A673 (cell line): ENCODE results near the gene NR2F1. TPM values are rescaled to one million over a fixed set of nuclear protein-coding genes. Genes with fewer than 3 reads are reported as not detected.

Experiments
- BruUV-seq: library from RNA; stranded (reverse); fragments of 400-500 nt; replicated peaks from 2 replicates; lab custom pipeline; 2021; lab: Mats Ljungman, UMichigan
- CTCF ChIA-PET: fragments of 300-600 bp; sonication (Branson Sonifier 250); formaldehyde crosslinking; loops from one replicate; lab custom pipeline; 2022; ENCODE audit warnings: antibody characterized with exemption; lab: Charles Lee
- POLR2A ChIA-PET: fragments of 300-600 bp; sonication (Branson Sonifier 250); formaldehyde crosslinking; loops from one replicate; lab custom pipeline; 2022; ENCODE audit warnings: antibody characterized with exemption; ENCODE audit not compliant: low non-redundant PET; lab: Charles Lee
- DNase-seq: peaks from one replicate; pipeline ENCODE4 v3.0.0-alpha.2; 2015; ENCODE audit warnings: low spot score
- H3K27ac ChIP-seq: fragments of 200-600 bp; sonication (generic); 2 replicates; pipeline ENCODE4 v1.5.1; 2016; ENCODE audit warnings: mixed run types, low read depth, mild to moderate bottlenecking, mixed read lengths, antibody characterized with exemption, low read length; ENCODE audit not compliant: poor library complexity, severe bottlenecking
- H3K27me3 ChIP-seq: fragments of 200-600 bp; sonication (generic); replicated peaks from 2 replicates; pipeline ENCODE4 v1.6.1; 2017; ENCODE audit warnings: mixed run types, low read depth, mild to moderate bottlenecking, mixed read lengths, antibody characterized with exemption, low read length; ENCODE audit not compliant: insufficient read depth, poor library complexity
- H3K36me3 ChIP-seq: fragments of 200-600 bp; sonication (generic); 2 replicates; pipeline ENCODE4 v1.6.1; 2016; ENCODE audit warnings: mixed run types, mild to moderate bottlenecking, mixed read lengths, antibody characterized with exemption, low read length; ENCODE audit not compliant: insufficient read depth, poor library complexity, severe bottlenecking
- H3K4me1 ChIP-seq: fragments of 200-600 bp; sonication (generic); 2 replicates; pipeline ENCODE4 v1.6.1; 2017; ENCODE audit warnings: mixed run types, mild to moderate bottlenecking, mixed read lengths, antibody characterized with exemption, low read length; ENCODE audit not compliant: insufficient read depth, poor library complexity, severe bottlenecking
- H3K4me3 ChIP-seq: fragments of 200-600 bp; sonication (generic); 2 replicates; pipeline ENCODE4 v1.5.1; 2016; ENCODE audit warnings: low read depth, mixed run types, mild to moderate bottlenecking, mixed read lengths, low read length; ENCODE audit not compliant: poor library complexity, severe bottlenecking
- H3K9me3 ChIP-seq: fragments of 200-600 bp; sonication (generic); 2 replicates; pipeline ENCODE4 v1.6.1; 2016; ENCODE audit warnings: mixed run types, low read depth, mild to moderate bottlenecking, mixed read lengths, antibody characterized with exemption, low read length; ENCODE audit not compliant: poor library complexity, severe bottlenecking
- CTCF ChIP-seq: fragments of 300-800, 200-600 bp; sonication (generic); conservative IDR thresholded peaks from 2 replicates; pipeline ENCODE4 v1.5.1; 2017; ENCODE audit warnings: low read depth, mild to moderate bottlenecking, antibody characterized with exemption, low read length, moderate library complexity, mixed read lengths
- EZH2 ChIP-seq: fragments of 200-600 bp; sonication (generic); IDR thresholded peaks from 2 replicates; pipeline ENCODE4 v1.6.1; 2017; ENCODE audit warnings: borderline replicate concordance, low read depth, mild to moderate bottlenecking, mixed read lengths, antibody characterized with exemption, low read length; ENCODE audit not compliant: poor library complexity, severe bottlenecking
- intact Hi-C: fragments of 100-400 bp; cut with micrococcal nuclease; formaldehyde crosslinking; loops from one replicate; pipeline ENCODE4 v1.10.0; 2022; ENCODE audit not compliant: unreplicated experiment
- total RNA-seq: library from RNA; stranded (reverse); gene quantifications from 2 replicates; pipeline ENCODE4 v1.2.3, GENCODE V29; 2021

Gene NR2F1
- total RNA-seq, 1 experiment from 2014 or later, result 3.0 TPM

GRCh38 chr5:93596676-93597490, 13.9 kb downstream of the NR2F1 start:
- TF ChIP-seq CTCF, result no peak
- TF ChIP-seq EZH2, result no peak
- CTCF ChIA-PET, result no interaction called here
- H3K9me3 ChIP-seq, result no peaks in the 10 kb centered on the region
- no TSS peak for BruUV-seq
- POLR2A ChIA-PET, result no interaction called here
- no peaks in the 10 kb centered on the region for H3K4me1 ChIP-seq
- H3K27ac ChIP-seq, result no peak overlapping the region
- H3K4me3 ChIP-seq, result no peak overlapping the region
- intact Hi-C loops, result no loop called here
- no peaks in the 10 kb centered on the region for H3K36me3 ChIP-seq
- no peaks in the 10 kb centered on the region for H3K27me3 ChIP-seq
- no peak for DNase-seq

- H3K4me1 ChIP-seq, result no peaks in the 10 kb centered on the region
- POLR2A ChIA-PET, result interaction anchor here (0.5 kb wide), 1 partner anchor 266 kb away, joined by 3 read pairs; no protein-coding TSS in a partner anchor
Observed at GRCh38 chr5:93598091-93599000, 15.3 kb downstream of the NR2F1 start.

More at GRCh38 chr5:93598091-93599000, 15.3 kb downstream of the NR2F1 start:
- BruUV-seq, result no TSS peak
- Histone ChIP-seq H3K27ac (no peak overlapping the region), H3K36me3 (no peaks in the 10 kb centered on the region), H3K4me3 (no peak overlapping the region), H3K27me3 (peaks cover 5% of the 10 kb centered on the region), H3K9me3 (no peaks in the 10 kb centered on the region)
- no peak for DNase-seq
- no peak for TF ChIP-seq EZH2
- no peak for TF ChIP-seq CTCF
- CTCF ChIA-PET, result interaction anchor here (0.6 kb wide), 1 partner anchor 37 kb away, joined by 3 read pairs; no protein-coding TSS in a partner anchor
- intact Hi-C loops, result no loop called here
